B cell (primary cell): ENCODE measurements around the gene MAPK7. TPM values are rescaled to one million over a fixed set of nuclear protein-coding genes. Genes with fewer than 3 reads are reported as not detected.

Experiments used
- ATAC-seq: fragments of 200-7000 bp; cut with Tn5 transposase; one replicate; pipeline ENCODE4 v1.10.0; 2021; ENCODE audit warnings: low read depth, mild to moderate bottlenecking, moderate number of reproducible peaks, moderate library complexity
- CTCF ChIA-PET: fragments of 350-600 bp; sonication (Branson Sonifier 250); formaldehyde crosslinking; loops from one replicate; lab custom pipeline; 2021; ENCODE audit warnings: antibody characterized with exemption, inconsistent platforms; lab: Charles Lee
- POLR2A ChIA-PET: fragments of 350-600 bp; sonication (Branson Sonifier 250); formaldehyde crosslinking; loops from one replicate; lab custom pipeline; 2021; ENCODE audit warnings: antibody characterized with exemption; lab: Charles Lee
- DNase-seq: peaks from one replicate; pipeline ENCODE4 v3.0.0; 2013
- H2AFZ ChIP-seq: 2 replicates; pipeline ENCODE4 v1.6.1; 2012; ENCODE audit warnings: mild to moderate bottlenecking, low read depth, low read length; ENCODE audit not compliant: insufficient read depth, poor library complexity, severe bottlenecking
- H3K27ac ChIP-seq, 2 donors: 1 replicate in 1 of 2; 2 replicates in 1 of 2; pipeline ENCODE4 v1.5.1; 2012 to 2013; ENCODE audit warnings: low read length in 2 of 2, mild to moderate bottlenecking in 2 of 2, moderate library complexity in 1 of 2
- H3K27me3 ChIP-seq, 4 experiments: fragments of 200-600 bp in 1 of 4; sonication (generic) in 1 of 4; replicated peaks in 1 of 4; 1 replicate in 2 of 4; 2 replicates in 2 of 4; pipeline versions ENCODE4 v1.6.1 to v1.7.0; 2013 to 2016; ENCODE audit warnings: low read length in 3 of 4, mild to moderate bottlenecking in 2 of 4, mixed read lengths in 1 of 4, moderate library complexity in 1 of 4; ENCODE audit not compliant: insufficient read depth in 4 of 4, control insufficient read depth in 3 of 4; ENCODE audit errors: control extremely low read depth in 1 of 4
- H3K36me3 ChIP-seq, 2 experiments: replicated peaks in 1 of 2; 1 replicate in 1 of 2; 2 replicates in 1 of 2; pipeline versions ENCODE4 v1.6.1 to v1.7.1; 2013; ENCODE audit warnings: low read length in 1 of 2; ENCODE audit not compliant: insufficient read depth in 2 of 2, control insufficient read depth in 1 of 2; ENCODE audit errors: control extremely low read depth in 1 of 2, extremely low read depth in 1 of 2
- H3K4me1 ChIP-seq, 2 donors: fragments of 200-600 bp in 1 of 2; sonication (generic) in 1 of 2; 1 replicate in 1 of 2; 2 replicates in 1 of 2; pipeline versions ENCODE4 v1.5.1 to v1.6.1; 2013 to 2017; ENCODE audit warnings: low read length in 2 of 2; ENCODE audit not compliant: control insufficient read depth in 2 of 2, insufficient read depth in 2 of 2
- H3K4me2 ChIP-seq: replicated peaks from 2 replicates; pipeline ENCODE3; 2012; ENCODE audit warnings: mild to moderate bottlenecking, low read depth, low read length; ENCODE audit not compliant: poor library complexity, severe bottlenecking
- H3K4me3 ChIP-seq, 5 experiments: fragments of 200-600 bp in 1 of 5; sonication (generic) in 1 of 5; 1 replicate in 3 of 5; 2 replicates in 2 of 5; pipeline versions ENCODE4 v1.5.1 to v1.7.0; 2011 to 2016; ENCODE audit warnings: low read length in 4 of 5, mild to moderate bottlenecking in 4 of 5, low read depth in 2 of 5, control low read depth in 1 of 5, moderate library complexity in 1 of 5; ENCODE audit not compliant: insufficient read depth in 1 of 5; ENCODE audit errors: control extremely low read depth in 1 of 5, extremely low read depth in 1 of 5
- H3K79me2 ChIP-seq: fragments of 200-600 bp; sonication (generic); one replicate; pipeline ENCODE4 v1.6.0; 2016; ENCODE audit warnings: low read length; ENCODE audit not compliant: control insufficient read depth, insufficient read depth
- H3K9ac ChIP-seq: fragments of 200-600 bp; sonication (generic); 2 replicates; pipeline ENCODE4 v1.6.1; 2017; ENCODE audit warnings: mild to moderate bottlenecking, low read length, moderate library complexity
- H3K9me3 ChIP-seq, 3 donors: one replicate each; pipeline versions ENCODE4 v1.6.1 to v1.7.1; 2013; ENCODE audit warnings: low read length in 2 of 3; ENCODE audit not compliant: control insufficient read depth in 2 of 3, insufficient read depth in 1 of 3; ENCODE audit errors: control extremely low read depth in 1 of 3
- H4K20me1 ChIP-seq: 2 replicates; pipeline ENCODE4 v1.6.0; 2012; ENCODE audit warnings: mild to moderate bottlenecking, low read length; ENCODE audit not compliant: insufficient read depth, control insufficient read depth, poor library complexity, severe bottlenecking
- H3K27ac Mint-ChIP-seq: one replicate; pipeline ENCODE4 v1.8.0; 2021; ENCODE audit warnings: mixed read lengths
- H3K27me3 Mint-ChIP-seq: one replicate; pipeline ENCODE4 v1.8.0; 2021; ENCODE audit warnings: mixed read lengths
- H3K4me1 Mint-ChIP-seq: one replicate; pipeline ENCODE4 v1.8.0; 2021; ENCODE audit warnings: mixed read lengths
- H3K4me3 Mint-ChIP-seq: one replicate; pipeline ENCODE4 v1.8.0; 2021; ENCODE audit warnings: mixed read lengths
- H3K9me3 Mint-ChIP-seq: one replicate; pipeline ENCODE4 v1.8.0; 2022; ENCODE audit warnings: mixed read lengths; ENCODE audit not compliant: insufficient read depth
- CTCF ChIP-seq: fragments of 200-600 bp; IDR thresholded peaks from one replicate; pipeline ENCODE4 v1.8.0; 2022; ENCODE audit warnings: antibody characterized with exemption, mild to moderate bottlenecking
- EZH2 ChIP-seq: IDR thresholded peaks from 2 replicates; pipeline ENCODE4 v1.6.1; 2012; ENCODE audit warnings: borderline replicate concordance, low read depth, mild to moderate bottlenecking, moderate library complexity, low read length; ENCODE audit not compliant: insufficient read depth, poor library complexity, severe bottlenecking
- WGBS: methylation state at CpG from one replicate; pipeline ENCODE4 v1.1.5; 2013; ENCODE audit warnings: missing lambda C conversion rate; ENCODE audit not compliant: insufficient coverage; 5-methylcytosine and 5-hydroxymethylcytosine counted together
- intact Hi-C: fragments of 100-400 bp; cut with micrococcal nuclease; formaldehyde crosslinking; loops from one replicate; pipeline ENCODE4 v1.10.0; 2022
- polyA plus RNA-seq: library from polyadenylated mRNA; depleted of rRNA; stranded (reverse); fragments of >200 nt; gene quantifications from 2 replicates; pipeline ENCODE4 v1.2.3, GENCODE V29; 2012
- total RNA-seq, 2 donors: library from RNA; stranded (reverse); fragments of 120-200 nt in 1 of 2; gene quantifications; 1 replicate in 1 of 2; 2 replicates in 1 of 2; pipeline versions ENCODE4 v1.2.3 to v1.2.4, GENCODE V29; 2013 to 2022

MAPK7 gene
- total and polyA plus RNA-seq, 2 donors (not counting 1 experiment from before 2014, with no cell fraction given) = 30.0 to 34.0 TPM

- no peak for DNase-seq
- 100% methylated on average over 1 of the region's 1 CpG for WGBS
- no peak overlapping the region for H3K9ac ChIP-seq
- H3K27me3 ChIP-seq = no peaks in the 10 kb centered on the region
- H3K4me2 ChIP-seq = no peak overlapping the region
- H3K79me2 ChIP-seq = no peaks in the 10 kb centered on the region
- H3K4me3 ChIP-seq = no peak overlapping the region
- intact Hi-C loops = no loop called here
- no peaks in the 10 kb centered on the region for H3K9me3 ChIP-seq
- Mint-ChIP-seq H3K4me1 (no peaks in the 10 kb centered on the region), H3K27ac (no peak overlapping the region), H3K27me3 (no peaks in the 10 kb centered on the region), H3K4me3 (no peak overlapping the region), H3K9me3 (no peaks in the 10 kb centered on the region)
- peaks cover 0 to 3% of the 10 kb centered on the region in 2 donors for H3K4me1 ChIP-seq
- no peaks in the 10 kb centered on the region for H4K20me1 ChIP-seq
- CTCF ChIA-PET = no interaction called here
- no peak overlapping the region for H3K27ac ChIP-seq
- no peak for TF ChIP-seq EZH2
- TF ChIP-seq CTCF = no peak
- no peak for ATAC-seq
- no peak overlapping the region for H2AFZ ChIP-seq
- POLR2A ChIA-PET = no interaction called here
- no peaks in the 10 kb centered on the region for H3K36me3 ChIP-seq
Observed at GRCh38 chr17:19333132-19333440, 45.2 kb upstream of the MAPK7 start.

- no peaks in the 10 kb centered on the region for H3K9me3 Mint-ChIP-seq
- intact Hi-C loops = no loop called here
- no peaks in the 10 kb centered on the region for H3K4me1 Mint-ChIP-seq
- Histone ChIP-seq H3K36me3 (no peaks in the 10 kb centered on the region), H3K9me3 (no peaks in the 10 kb centered on the region), H2AFZ (no peak overlapping the region), H3K4me2 (no peak overlapping the region), H3K79me2 (no peaks in the 10 kb centered on the region), H3K27me3 (no peaks in the 10 kb centered on the region), H3K9ac (no peak overlapping the region), H4K20me1 (no peaks in the 10 kb centered on the region), H3K4me1 (peaks cover 0 to 3% of the 10 kb centered on the region in 2 donors), H3K27ac (no peak overlapping the region), H3K4me3 (no peak overlapping the region)
- H3K4me3 Mint-ChIP-seq = no peak overlapping the region
- H3K27ac Mint-ChIP-seq = no peak overlapping the region
- ATAC-seq (no peak), DNase-seq (no peak)
- ChIA-PET POLR2A (no interaction called here), CTCF (no interaction called here)
- no peak for TF ChIP-seq EZH2
- no peak for TF ChIP-seq CTCF
- H3K27me3 Mint-ChIP-seq = no peaks in the 10 kb centered on the region
- 96% methylated on average over 10 of the region's 12 CpGs for WGBS
Observed at GRCh38 chr17:19333736-19334290, 44.5 kb upstream of the MAPK7 start.
